HG03039 (cell line): ENCODE data around the gene SEM1.
"Not testable (repeated sequence)": the region's sequence is repeated elsewhere in the genome, so short reads cannot be mapped to it uniquely, and the experiment has no call there.

Experiments used
- ATAC-seq: cut with Tn5 transposase; IDR thresholded peaks from one replicate; pipeline ENCODE4 v1.9.1; 2021; ENCODE audit warnings: mild to moderate bottlenecking, moderate library complexity; ENCODE audit not compliant: unreplicated experiment

Gene SEM1

GRCh38 chr7:96709381-96710228 lies at the start of gene SEM1:
TSS of gene SEM1 (minus strand) at chr7:96709846. CDS start at chr7:96709763, 83 bp downstream.
- peak; percentile 94 for ATAC-seq

- ATAC-seq, result not testable (repeated sequence)
These were observed 48.2 kb upstream of the SEM1 start for GRCh38 chr7:96757880-96758279.

GRCh38 chr7:96747418-96747940 lies 37.8 kb upstream of the SEM1 start:
- no peak for ATAC-seq

- ATAC-seq, result no peak
These were observed 30.5 kb upstream of the SEM1 start for GRCh38 chr7:96740130-96740529.

GRCh38 chr7:96739609-96740008 lies 30.0 kb upstream of the SEM1 start:
- no peak for ATAC-seq

- no peak for ATAC-seq
These were observed 29.5 kb upstream of the SEM1 start for GRCh38 chr7:96739167-96739566.

GRCh38 chr7:96738705-96739104 lies 29.1 kb upstream of the SEM1 start:
- no peak for ATAC-seq

GRCh38 chr7:96737545-96738050 lies 28.0 kb upstream of the SEM1 start:
- ATAC-seq, result no peak

GRCh38 chr7:96734343-96734742 lies 24.7 kb upstream of the SEM1 start:
- ATAC-seq, result no peak

- no peak for ATAC-seq
These were observed 20.2 kb upstream of the SEM1 start for GRCh38 chr7:96729820-96730219.

GRCh38 chr7:96728139-96728538 lies 18.5 kb upstream of the SEM1 start:
- no peak for ATAC-seq

GRCh38 chr7:96727534-96728088 lies 18.0 kb upstream of the SEM1 start:
- ATAC-seq, result no peak

GRCh38 chr7:96723622-96724021 lies 14.0 kb upstream of the SEM1 start:
- no peak for ATAC-seq

GRCh38 chr7:96722928-96723327 lies 13.3 kb upstream of the SEM1 start:
- not testable (repeated sequence) for ATAC-seq

GRCh38 chr7:96720843-96721242 lies 11.2 kb upstream of the SEM1 start:
- ATAC-seq, result no peak

- ATAC-seq, result no peak
These were observed 9.5 kb upstream of the SEM1 start for GRCh38 chr7:96719164-96719563.

GRCh38 chr7:96718107-96719003 lies 8.7 kb upstream of the SEM1 start:
- ATAC-seq, result no peak

- ATAC-seq, result no peak
These were observed 3.4 kb upstream of the SEM1 start for GRCh38 chr7:96713037-96713436.

GRCh38 chr7:96710544-96710943 lies 898 bp upstream of the SEM1 start:
- no peak for ATAC-seq

- ATAC-seq, result no peak
These were observed 774 bp downstream of the SEM1 start for GRCh38 chr7:96708872-96709271.
